ENCODE measurements around the gene OXTR.

Gene OXTR

DNA sequence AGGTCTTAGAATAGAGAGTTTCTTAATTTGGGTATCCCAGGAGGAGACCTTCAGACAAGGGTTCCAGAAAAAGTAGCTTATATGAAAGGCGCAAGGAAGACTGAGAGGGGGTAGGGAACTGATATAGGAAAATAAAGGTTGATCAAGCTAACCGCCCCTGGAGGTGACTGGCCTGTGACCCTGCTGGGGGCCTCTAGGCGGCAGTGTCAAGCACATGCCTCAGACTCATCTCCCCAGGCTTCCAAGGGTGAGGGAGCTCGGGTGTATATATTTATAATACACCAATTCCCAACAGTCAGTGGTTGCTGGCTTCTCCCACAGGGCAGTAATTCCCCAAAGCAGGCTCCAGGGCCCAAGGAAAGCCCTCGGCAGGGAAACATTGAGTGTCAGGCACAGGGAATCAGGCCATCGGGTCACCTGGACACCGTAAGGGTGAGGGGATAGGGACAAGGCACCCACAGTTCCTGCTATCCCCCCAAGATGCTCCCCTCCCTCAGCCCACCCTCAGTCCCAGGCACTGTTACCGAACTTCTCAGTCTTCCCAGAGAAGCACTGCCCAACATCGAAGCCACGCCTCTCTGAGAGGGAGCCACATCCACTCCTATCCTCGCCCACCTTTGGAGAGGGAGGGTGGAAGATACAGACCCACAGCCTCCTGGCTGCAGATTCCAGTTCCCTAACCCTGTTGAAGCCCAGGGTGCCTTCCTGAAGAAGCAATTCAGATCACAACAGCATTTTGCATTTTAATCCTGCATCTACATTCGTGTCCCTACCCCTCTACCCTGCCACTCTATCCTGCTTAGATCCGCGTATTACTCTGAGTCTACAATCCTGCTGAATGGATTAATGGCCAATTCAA is 55.3 kb downstream of the OXTR start:
- DNase-seq (ENCODE audit: extremely low read depth in 1 of 2, low read depth in 1 of 2): no peak

DNA sequence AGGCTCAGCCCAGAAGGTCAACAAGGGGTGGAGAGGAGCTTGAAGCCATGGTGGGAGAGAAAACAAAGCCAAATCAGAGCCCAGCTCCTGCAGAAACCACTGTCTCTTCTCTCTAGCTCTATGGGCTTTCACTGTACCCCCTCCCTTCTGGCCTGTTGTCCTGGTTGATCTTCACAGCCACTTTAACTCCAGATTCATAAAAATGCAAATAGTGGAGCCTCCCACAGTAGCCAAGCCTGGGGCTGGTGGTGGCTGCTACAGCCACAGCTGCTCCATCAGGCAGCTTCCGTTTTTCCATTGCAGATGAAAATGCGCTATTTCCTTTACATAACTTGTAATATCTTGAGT is 56.5 kb downstream of the OXTR start:
- no peak for DNase-seq (ENCODE audit: extremely low read depth in 1 of 2, low read depth in 1 of 2)

DNA sequence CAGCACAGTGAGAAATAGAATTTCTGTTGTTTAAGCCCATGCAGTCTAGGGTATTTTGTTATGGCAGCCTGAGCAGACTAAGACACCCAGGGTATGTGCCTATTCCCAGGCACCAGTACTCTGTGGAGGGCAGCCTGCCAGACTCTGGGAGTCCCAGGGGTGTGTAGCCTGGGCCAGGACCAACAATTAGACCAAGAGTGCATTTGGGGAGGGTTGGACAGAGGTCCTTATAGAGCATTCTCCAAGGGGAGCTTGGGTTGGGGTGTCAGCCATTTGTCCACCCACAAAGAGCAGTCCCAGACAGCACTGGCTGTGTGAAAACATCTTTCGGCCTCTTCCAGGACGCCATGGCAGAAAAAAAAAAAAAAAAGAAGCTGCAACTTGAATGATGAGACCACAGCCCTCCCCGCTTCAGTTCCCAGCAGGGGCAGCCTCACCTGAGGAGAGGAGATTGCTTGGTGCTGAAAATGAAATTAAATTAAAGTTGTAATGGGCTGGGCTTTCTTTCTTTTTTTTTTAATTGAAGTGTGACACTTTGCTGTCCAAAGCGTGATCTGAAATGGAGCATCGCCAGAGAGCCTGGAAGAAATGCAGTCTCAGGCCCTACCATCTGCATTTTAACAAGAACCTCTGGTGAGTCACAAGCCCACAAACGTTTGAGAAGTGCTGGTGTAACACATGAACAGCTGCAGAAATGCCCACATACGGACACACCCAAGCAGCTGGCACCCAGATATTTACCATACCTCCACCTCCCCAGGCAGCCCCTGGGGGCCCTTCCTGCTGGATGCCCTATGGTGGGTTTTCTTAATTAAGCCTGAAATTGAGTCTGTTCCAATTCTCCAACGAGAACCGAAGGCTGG is 57.1 kb downstream of the OXTR start:
- DNase-seq (ENCODE audit: extremely low read depth in 1 of 2, low read depth in 1 of 2): no peak

DNA sequence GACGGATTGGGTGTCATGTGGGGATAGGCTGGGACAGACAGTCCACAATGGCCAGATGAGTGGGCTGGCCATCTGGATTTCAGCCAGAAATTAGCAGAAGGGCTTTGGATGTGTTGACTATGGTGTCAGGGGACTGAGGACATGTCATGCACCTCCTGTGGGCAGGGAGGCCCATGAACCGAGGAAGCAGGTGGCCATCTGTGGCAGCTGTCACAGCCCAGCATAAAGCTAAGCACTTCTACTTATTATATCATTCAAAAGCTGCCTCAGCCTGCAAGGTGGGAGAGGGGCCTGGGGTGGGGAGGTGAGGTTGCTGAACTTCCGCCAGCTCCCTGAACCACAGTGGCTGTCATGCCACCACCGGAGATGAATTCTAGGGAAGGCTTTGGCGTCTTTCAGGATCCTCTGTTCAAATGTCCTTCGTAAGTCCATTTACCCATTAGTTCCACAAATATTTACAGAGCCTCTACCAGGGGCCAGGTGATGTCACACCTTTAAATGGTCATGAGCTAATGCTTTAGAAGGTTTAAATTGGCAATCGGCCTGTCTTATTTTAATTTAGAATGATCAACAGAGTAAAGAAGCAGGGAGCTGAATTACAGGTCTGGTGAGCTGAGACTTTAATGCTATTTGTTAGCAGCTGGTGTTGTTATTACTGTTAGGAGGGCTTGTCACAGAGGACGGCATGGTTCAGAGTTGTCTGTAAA is 59.5 kb downstream of the OXTR start:
- DNase-seq (ENCODE audit: extremely low read depth in 1 of 2, low read depth in 1 of 2): no peak

DNA sequence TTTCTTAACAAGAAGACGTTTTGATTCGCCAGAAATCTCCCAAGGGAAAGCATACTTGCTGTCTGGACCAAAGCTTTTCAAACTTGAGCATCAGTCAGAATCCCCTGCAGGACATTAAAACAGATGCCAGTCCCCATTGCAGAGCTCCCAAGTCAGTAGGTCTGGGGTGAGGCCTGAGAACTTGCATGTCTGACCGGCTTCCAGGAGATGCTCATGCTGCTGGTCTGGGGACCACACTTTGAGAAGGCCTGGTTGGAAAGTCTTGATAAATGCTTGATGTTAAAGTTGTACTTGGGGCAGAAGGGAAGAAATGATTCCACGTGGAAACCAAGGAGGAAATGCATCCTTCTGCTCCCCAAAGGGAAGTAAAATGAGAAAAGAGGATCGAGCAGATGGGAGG is 60.1 kb downstream of the OXTR start:
- DNase-seq (ENCODE audit: extremely low read depth in 1 of 2, low read depth in 1 of 2): no peak

DNA sequence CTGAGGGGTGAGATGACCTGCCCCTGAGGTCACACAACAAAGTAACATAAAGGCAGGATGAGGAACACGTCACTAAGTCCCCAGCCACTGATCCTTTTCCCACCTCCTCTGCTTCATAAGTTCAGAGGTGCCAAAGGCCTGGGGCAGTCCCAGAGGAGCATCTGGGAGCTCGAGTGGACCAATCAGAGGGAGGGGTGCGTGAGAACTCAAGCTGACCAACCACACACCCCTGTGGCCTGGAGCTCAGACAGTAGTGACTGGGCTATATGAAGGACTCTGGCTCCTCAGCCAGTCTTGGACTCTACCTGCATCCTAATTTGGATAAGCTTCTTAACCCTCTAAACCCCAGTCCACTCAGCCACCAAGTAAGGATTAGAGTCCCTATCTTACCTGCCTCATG is 63.8 kb downstream of the OXTR start:
- no peak for DNase-seq (ENCODE audit: extremely low read depth in 1 of 2, low read depth in 1 of 2)

DNA sequence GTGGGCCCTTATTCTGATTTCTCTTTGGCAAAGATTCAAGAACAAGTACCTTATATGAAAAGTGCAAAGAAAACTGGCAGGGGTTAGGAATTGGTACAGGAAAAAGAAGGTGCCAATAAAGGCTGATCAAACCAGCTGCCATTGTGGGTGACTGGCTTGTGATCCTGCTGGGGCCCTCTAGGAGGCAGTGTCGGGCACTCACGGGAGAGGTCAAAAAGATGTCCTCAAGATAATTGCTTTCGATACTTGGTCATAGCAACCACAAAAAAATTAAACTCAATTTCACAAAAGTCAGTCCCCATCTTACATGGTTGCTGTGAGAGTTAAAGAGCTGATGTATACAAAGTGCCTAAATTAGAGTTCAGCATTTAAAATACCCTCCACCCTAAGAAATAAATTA is 66.9 kb downstream of the OXTR start:
- DNase-seq (ENCODE audit: extremely low read depth in 1 of 2, low read depth in 1 of 2): no peak
